Skeletal muscle satellite cell (primary cell): ENCODE results near the gene SLC35E1.

Experiments used
- H3K27me3 ChIP-seq: 2 replicates; pipeline ENCODE4 v1.7.0; 2013; ENCODE audit warnings: low read length; ENCODE audit not compliant: control insufficient read depth, insufficient read depth
- H3K36me3 ChIP-seq: 2 replicates; pipeline ENCODE4 v1.7.0; 2013; ENCODE audit warnings: mild to moderate bottlenecking, control low read depth, low read length; ENCODE audit not compliant: insufficient read depth
- H3K4me1 ChIP-seq: 2 replicates; pipeline ENCODE4 v1.7.0; 2013; ENCODE audit warnings: low read length; ENCODE audit not compliant: control insufficient read depth, insufficient read depth
- H3K4me2 ChIP-seq: 2 replicates; pipeline ENCODE4 v1.7.0; 2013; ENCODE audit warnings: mild to moderate bottlenecking, low read length
- H3K4me3 ChIP-seq: 2 replicates; pipeline ENCODE4 v1.7.0; 2013; ENCODE audit warnings: low read length
- H3K9ac ChIP-seq: 2 replicates; pipeline ENCODE4 v1.7.0; 2013; ENCODE audit warnings: mild to moderate bottlenecking, low read depth, low read length, moderate library complexity
- H3K9me3 ChIP-seq: replicated peaks from 2 replicates; pipeline ENCODE4 v1.7.0; 2013; ENCODE audit warnings: mild to moderate bottlenecking, control low read depth, low read length

Gene SLC35E1

GRCh38 chr19:16576690-16577530 is 4.7 kb upstream of the SLC35E1 start:
- H3K4me3 ChIP-seq, result no peak overlapping the region
- H3K27me3 ChIP-seq, result no peaks in the 10 kb centered on the region
- peaks cover 45% of the 10 kb centered on the region for H3K36me3 ChIP-seq
- no peaks in the 10 kb centered on the region for H3K9me3 ChIP-seq
- no peak overlapping the region for H3K4me2 ChIP-seq
- peaks cover 30% of the 10 kb centered on the region for H3K4me1 ChIP-seq
- H3K9ac ChIP-seq, result no peak overlapping the region

- Histone ChIP-seq H3K36me3 (peaks cover 43% of the 10 kb centered on the region), H3K4me1 (peaks cover 26% of the 10 kb centered on the region), H3K9me3 (no peaks in the 10 kb centered on the region), H3K4me2 (no peak overlapping the region), H3K9ac (no peak overlapping the region), H3K4me3 (no peak overlapping the region), H3K27me3 (no peaks in the 10 kb centered on the region)
These were observed 3.9 kb upstream of the SLC35E1 start for GRCh38 chr19:16575861-16576689.

GRCh38 chr19:16575282-16575681 is 3.1 kb upstream of the SLC35E1 start:
- H3K36me3 ChIP-seq, result peaks cover 46% of the 10 kb centered on the region
- no peak overlapping the region for H3K9ac ChIP-seq
- no peak overlapping the region for H3K4me2 ChIP-seq
- no peaks in the 10 kb centered on the region for H3K9me3 ChIP-seq
- H3K4me1 ChIP-seq, result peaks cover 26% of the 10 kb centered on the region
- no peak overlapping the region for H3K4me3 ChIP-seq
- no peaks in the 10 kb centered on the region for H3K27me3 ChIP-seq

GRCh38 chr19:16573925-16574324 is 1.7 kb upstream of the SLC35E1 start:
- Histone ChIP-seq H3K9ac (no peak overlapping the region), H3K27me3 (no peaks in the 10 kb centered on the region), H3K36me3 (peaks cover 58% of the 10 kb centered on the region), H3K4me1 (peaks cover 30% of the 10 kb centered on the region), H3K4me2 (peak overlapping the region; percentile 91), H3K4me3 (peak overlapping the region; percentile 90), H3K9me3 (no peaks in the 10 kb centered on the region)

- H3K4me2 ChIP-seq, result peak overlapping the region; percentile 91
- peaks cover 56% of the 10 kb centered on the region for H3K36me3 ChIP-seq
- peak overlapping the region; percentile 95 for H3K9ac ChIP-seq
- H3K9me3 ChIP-seq, result no peaks in the 10 kb centered on the region
- peak overlapping the region; percentile 90 for H3K4me3 ChIP-seq
- H3K27me3 ChIP-seq, result no peaks in the 10 kb centered on the region
- peaks cover 30% of the 10 kb centered on the region for H3K4me1 ChIP-seq
These were observed 1.1 kb upstream of the SLC35E1 start for GRCh38 chr19:16573296-16573695.

- Histone ChIP-seq H3K9ac (peak overlapping the region; percentile 88), H3K36me3 (peaks cover 56% of the 10 kb centered on the region), H3K27me3 (no peaks in the 10 kb centered on the region), H3K9me3 (no peaks in the 10 kb centered on the region), H3K4me2 (peak overlapping the region; percentile 89), H3K4me1 (peaks cover 30% of the 10 kb centered on the region), H3K4me3 (peak overlapping the region; percentile 90)
These were observed 338 bp downstream of the SLC35E1 start for GRCh38 chr19:16571822-16572331.

GRCh38 chr19:16571283-16571682 is 932 bp downstream of the SLC35E1 start:
- peak overlapping the region; percentile 88 for H3K9ac ChIP-seq
- H3K4me2 ChIP-seq, result peak overlapping the region; percentile 89
- H3K27me3 ChIP-seq, result no peaks in the 10 kb centered on the region
- H3K36me3 ChIP-seq, result peaks cover 57% of the 10 kb centered on the region
- peak overlapping the region; percentile 90 for H3K4me3 ChIP-seq
- H3K4me1 ChIP-seq, result peaks cover 30% of the 10 kb centered on the region
- no peaks in the 10 kb centered on the region for H3K9me3 ChIP-seq

- peak overlapping the region; percentile 89 for H3K4me2 ChIP-seq
- peaks cover 30% of the 10 kb centered on the region for H3K4me1 ChIP-seq
- no peaks in the 10 kb centered on the region for H3K27me3 ChIP-seq
- peaks cover 49% of the 10 kb centered on the region for H3K36me3 ChIP-seq
- no peak overlapping the region for H3K4me3 ChIP-seq
- no peak overlapping the region for H3K9ac ChIP-seq
- H3K9me3 ChIP-seq, result no peaks in the 10 kb centered on the region
These were observed 2.5 kb downstream of the SLC35E1 start for GRCh38 chr19:16569609-16570320.

GRCh38 chr19:16566702-16567101 is 5.5 kb downstream of the SLC35E1 start:
- Histone ChIP-seq H3K27me3 (no peaks in the 10 kb centered on the region), H3K4me3 (no peak overlapping the region), H3K4me2 (no peak overlapping the region), H3K9ac (no peak overlapping the region), H3K4me1 (peaks cover 17% of the 10 kb centered on the region), H3K36me3 (peaks cover 58% of the 10 kb centered on the region), H3K9me3 (no peaks in the 10 kb centered on the region)

- Histone ChIP-seq H3K4me3 (no peak overlapping the region), H3K9ac (no peak overlapping the region), H3K36me3 (peaks cover 63% of the 10 kb centered on the region)
These were observed 6.1 kb downstream of the SLC35E1 start for GRCh38 chr19:16566161-16566560.

GRCh38 chr19:16564842-16565241 is 7.4 kb downstream of the SLC35E1 start:
- H3K4me3 ChIP-seq, result no peak overlapping the region
- H3K36me3 ChIP-seq, result peaks cover 62% of the 10 kb centered on the region

More at GRCh38 chr19:16566161-16566560, 6.1 kb downstream of the SLC35E1 start:
- Histone ChIP-seq H3K4me1 (peaks cover 13% of the 10 kb centered on the region), H3K4me2 (no peak overlapping the region), H3K9me3 (no peaks in the 10 kb centered on the region), H3K27me3 (no peaks in the 10 kb centered on the region)

More at GRCh38 chr19:16564842-16565241, 7.4 kb downstream of the SLC35E1 start:
- H3K4me2 ChIP-seq, result no peak overlapping the region
- H3K4me1 ChIP-seq, result peaks cover 6% of the 10 kb centered on the region
- H3K9me3 ChIP-seq, result no peaks in the 10 kb centered on the region
- no peaks in the 10 kb centered on the region for H3K27me3 ChIP-seq
- no peak overlapping the region for H3K9ac ChIP-seq
